ENCODE measurements around the gene TEX36. TPM values are rescaled to one million over a fixed set of nuclear protein-coding genes. Genes with fewer than 3 reads are reported as not detected.

Gene TEX36
- total and polyA plus RNA-seq, 2 donors from 2014 or later = not detected

DNA sequence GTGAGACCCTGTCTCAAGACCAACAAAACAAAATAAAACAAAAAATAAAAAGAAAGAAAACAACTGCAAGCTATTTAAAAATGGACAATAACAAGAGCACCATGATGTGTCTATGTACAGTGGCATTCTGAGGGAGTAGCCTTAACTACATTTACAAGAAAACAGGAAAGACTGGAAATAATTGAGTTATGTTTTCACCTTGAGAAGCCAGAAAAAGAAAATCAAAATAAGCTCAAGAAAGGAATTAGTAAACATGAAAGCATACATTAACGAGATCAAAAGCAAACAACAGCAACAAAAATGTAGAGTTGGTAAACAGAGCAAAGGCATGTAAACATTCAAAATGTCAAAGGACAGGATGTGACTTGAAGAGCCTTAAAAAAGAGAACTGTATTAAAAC, 36.7 kb downstream of the TEX36 start:
- H3K36me3 ChIP-seq (ENCODE audit: control insufficient read depth in 2 of 3, insufficient read depth in 3 of 3, low read length in 3 of 3) = no peaks in the 10 kb centered on the region
- H3K27ac ChIP-seq (ENCODE audit: low read depth in 2 of 2, low read length in 2 of 2) = no peak overlapping the region
- no peaks in the 10 kb centered on the region for H3K27me3 ChIP-seq (ENCODE audit: control insufficient read depth, insufficient read depth, low read length)
- H3K9ac ChIP-seq (ENCODE audit: low read length in 3 of 3) = no peak overlapping the region
- no peaks in the 10 kb centered on the region for H3K4me1 ChIP-seq (ENCODE audit: control insufficient read depth in 2 of 3, insufficient read depth in 2 of 3, low read depth in 1 of 3, low read length in 3 of 3)
- DNase-seq (no peak), FAIRE-seq (no peak)
- no peaks in the 10 kb centered on the region for H3K9me3 ChIP-seq (ENCODE audit: control insufficient read depth in 2 of 3, insufficient read depth in 1 of 3, low read length in 3 of 3)
- TF ChIP-seq, protein P1, sequence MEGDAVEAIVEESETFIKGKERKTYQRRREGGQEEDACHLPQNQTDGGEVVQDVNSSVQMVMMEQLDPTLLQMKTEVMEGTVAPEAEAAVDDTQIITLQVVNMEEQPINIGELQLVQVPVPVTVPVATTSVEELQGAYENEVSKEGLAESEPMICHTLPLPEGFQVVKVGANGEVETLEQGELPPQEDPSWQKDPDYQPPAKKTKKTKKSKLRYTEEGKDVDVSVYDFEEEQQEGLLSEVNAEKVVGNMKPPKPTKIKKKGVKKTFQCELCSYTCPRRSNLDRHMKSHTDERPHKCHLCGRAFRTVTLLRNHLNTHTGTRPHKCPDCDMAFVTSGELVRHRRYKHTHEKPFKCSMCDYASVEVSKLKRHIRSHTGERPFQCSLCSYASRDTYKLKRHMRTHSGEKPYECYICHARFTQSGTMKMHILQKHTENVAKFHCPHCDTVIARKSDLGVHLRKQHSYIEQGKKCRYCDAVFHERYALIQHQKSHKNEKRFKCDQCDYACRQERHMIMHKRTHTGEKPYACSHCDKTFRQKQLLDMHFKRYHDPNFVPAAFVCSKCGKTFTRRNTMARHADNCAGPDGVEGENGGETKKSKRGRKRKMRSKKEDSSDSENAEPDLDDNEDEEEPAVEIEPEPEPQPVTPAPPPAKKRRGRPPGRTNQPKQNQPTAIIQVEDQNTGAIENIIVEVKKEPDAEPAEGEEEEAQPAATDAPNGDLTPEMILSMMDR (IDR thresholded peaks at IDR 0.05; ENCODE audit: borderline replicate concordance, extremely low read depth, insufficient read depth) = no peak
- intact Hi-C loops (cut with DNase I) = no loop called here
- no peak overlapping the region for H3K4me3 ChIP-seq (ENCODE audit: low read length in 3 of 3)

DNA sequence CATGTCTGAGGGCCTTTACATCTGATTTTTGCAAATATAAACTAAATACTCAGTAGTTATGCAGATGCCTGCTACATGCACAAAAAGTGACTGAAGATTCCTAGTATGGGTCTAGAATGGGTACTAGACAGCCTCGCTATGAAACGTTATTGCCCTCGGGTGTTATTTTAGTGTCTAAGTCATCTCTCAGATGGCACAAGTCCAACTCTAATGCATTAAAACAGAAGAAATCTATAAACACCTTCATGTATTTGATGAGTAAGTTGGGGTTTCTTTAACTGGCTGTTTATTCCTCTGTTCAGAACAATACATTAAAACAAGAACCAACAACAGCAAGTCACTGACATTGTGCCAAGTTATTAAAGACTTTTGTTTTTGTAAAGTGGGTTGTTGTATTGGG, 41.6 kb downstream of the TEX36 start:
- no peak overlapping the region for H3K27ac ChIP-seq (ENCODE audit: low read depth in 2 of 2, low read length in 2 of 2)
- H3K27me3 ChIP-seq (ENCODE audit: control insufficient read depth, insufficient read depth, low read length) = no peaks in the 10 kb centered on the region
- FAIRE-seq = no peak
- H3K36me3 ChIP-seq (ENCODE audit: control insufficient read depth in 2 of 3, insufficient read depth in 3 of 3, low read length in 3 of 3) = no peaks in the 10 kb centered on the region
- intact Hi-C loops (cut with DNase I) = no loop called here
- H3K4me3 ChIP-seq (ENCODE audit: low read length in 3 of 3) = no peak overlapping the region
- TF ChIP-seq, protein P1 (IDR thresholded peaks at IDR 0.05; ENCODE audit: borderline replicate concordance, extremely low read depth, insufficient read depth) = no peak
- H3K9ac ChIP-seq (ENCODE audit: low read length in 3 of 3) = no peak overlapping the region
- no peaks in the 10 kb centered on the region for H3K4me1 ChIP-seq (ENCODE audit: control insufficient read depth in 2 of 3, insufficient read depth in 2 of 3, low read depth in 1 of 3, low read length in 3 of 3)
- no peak for DNase-seq
- H3K9me3 ChIP-seq (ENCODE audit: control insufficient read depth in 2 of 3, insufficient read depth in 1 of 3, low read length in 3 of 3) = no peaks in the 10 kb centered on the region

DNA sequence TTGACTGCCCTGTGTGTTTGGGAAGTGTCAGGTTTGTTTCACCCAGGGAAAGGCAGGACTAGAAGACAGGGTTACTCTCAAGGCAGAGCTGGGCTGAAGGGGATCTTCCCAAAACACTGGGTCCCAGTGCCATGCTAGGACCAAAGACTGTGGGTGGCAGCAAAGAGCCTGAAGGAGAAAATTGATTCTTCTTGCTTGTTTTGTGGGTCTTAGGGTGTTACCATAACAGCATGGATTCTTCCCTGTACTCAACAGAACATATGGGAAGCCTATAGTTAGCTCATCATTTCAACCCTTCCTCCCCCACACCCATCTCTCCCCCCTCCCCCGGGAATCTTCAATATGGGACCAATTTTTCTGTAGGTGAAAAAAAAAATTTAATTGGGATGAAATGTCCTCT, 42.3 kb downstream of the TEX36 start:
- Histone ChIP-seq H3K27ac (ENCODE audit: low read depth in 2 of 2, low read length in 2 of 2) (no peak overlapping the region), H3K9me3 (ENCODE audit: control insufficient read depth in 2 of 3, insufficient read depth in 1 of 3, low read length in 3 of 3) (no peaks in the 10 kb centered on the region), H3K9ac (ENCODE audit: low read length in 3 of 3) (no peak overlapping the region), H3K4me3 (ENCODE audit: low read length in 3 of 3) (no peak overlapping the region), H3K4me1 (ENCODE audit: control insufficient read depth in 2 of 3, insufficient read depth in 2 of 3, low read depth in 1 of 3, low read length in 3 of 3) (no peaks in the 10 kb centered on the region), H3K36me3 (ENCODE audit: control insufficient read depth in 2 of 3, insufficient read depth in 3 of 3, low read length in 3 of 3) (no peaks in the 10 kb centered on the region), H3K27me3 (ENCODE audit: control insufficient read depth, insufficient read depth, low read length) (no peaks in the 10 kb centered on the region)
- intact Hi-C loops (cut with DNase I) = no loop called here
- TF ChIP-seq, protein P1 (IDR thresholded peaks at IDR 0.05; ENCODE audit: borderline replicate concordance, extremely low read depth, insufficient read depth) = no peak
- FAIRE-seq = no peak
- DNase-seq = no peak

DNA sequence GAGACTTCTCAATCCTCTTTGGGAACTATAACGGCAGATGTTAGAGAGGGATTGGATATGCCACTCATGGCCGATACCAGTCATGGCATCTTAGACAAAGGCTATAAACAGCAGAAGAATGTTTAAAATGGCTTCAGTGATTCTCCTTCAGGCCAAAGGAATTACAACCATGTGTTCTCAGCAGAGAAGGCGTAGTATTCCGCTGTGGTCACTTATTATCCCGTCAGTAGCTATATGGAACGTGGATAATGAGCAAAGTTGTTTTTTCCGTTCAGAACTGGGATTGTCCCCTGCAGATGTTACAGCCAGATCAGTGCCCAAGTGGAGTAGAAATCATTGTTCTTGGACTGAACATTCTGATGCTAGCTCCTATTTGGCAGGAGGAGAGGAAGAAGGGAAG, 43.1 kb downstream of the TEX36 start:
- no peak overlapping the region for H3K4me3 ChIP-seq (ENCODE audit: low read length in 3 of 3)
- intact Hi-C loops (cut with DNase I) = no loop called here
- H3K9me3 ChIP-seq (ENCODE audit: control insufficient read depth in 2 of 3, insufficient read depth in 1 of 3, low read length in 3 of 3) = no peaks in the 10 kb centered on the region
- no peak overlapping the region for H3K9ac ChIP-seq (ENCODE audit: low read length in 3 of 3)
- H3K36me3 ChIP-seq (ENCODE audit: control insufficient read depth in 2 of 3, insufficient read depth in 3 of 3, low read length in 3 of 3) = no peaks in the 10 kb centered on the region
- H3K27ac ChIP-seq (ENCODE audit: low read depth in 2 of 2, low read length in 2 of 2) = no peak overlapping the region
- TF ChIP-seq, protein P1 (IDR thresholded peaks at IDR 0.05; ENCODE audit: borderline replicate concordance, extremely low read depth, insufficient read depth) = no peak
- no peak for FAIRE-seq
- no peak for DNase-seq
- no peaks in the 10 kb centered on the region for H3K27me3 ChIP-seq (ENCODE audit: control insufficient read depth, insufficient read depth, low read length)
- H3K4me1 ChIP-seq (ENCODE audit: control insufficient read depth in 2 of 3, insufficient read depth in 2 of 3, low read depth in 1 of 3, low read length in 3 of 3) = no peaks in the 10 kb centered on the region

Measured in kidney (tissue), 14 donors.